Pancreas (tissue), 10 donors: ENCODE measurements around the gene HMGXB4. TPM values are rescaled to one million over a fixed set of nuclear protein-coding genes. Genes with fewer than 3 reads are reported as not detected.

Experiments
- ATAC-seq, 4 donors: fragments of 200-7000 bp; cut with Tn5 transposase; one replicate each; pipeline versions ENCODE4 v1.8.0 to v1.9.1; 2020; ENCODE audit warnings: mild to moderate bottlenecking in 4 of 4, moderate library complexity in 4 of 4
- DNase-seq, 6 donors: peaks; one replicate each; pipeline ENCODE4 v3.0.0-alpha.2; 2020
- FAIRE-seq: peaks from 2 replicates; lab custom pipeline; 2012; peaks lifted over from hg19 to GRCh38; lab: Jason Lieb, UNC
- H3K27ac ChIP-seq, 4 donors: fragments of 200-600 bp; sonication (generic); 1 replicate in 3 of 4; 2 replicates in 1 of 4; pipeline versions ENCODE4 v1.5.0 to v1.8.0; 2020
- H3K27me3 ChIP-seq, 4 donors: fragments of 200-600 bp; one replicate each; pipeline ENCODE4 v1.8.0; 2021
- H3K36me3 ChIP-seq, 3 donors: fragments of 200-600 bp; sonication (generic) in 1 of 3; one replicate each; pipeline versions ENCODE4 v1.5.0 to v1.8.0; 2020 to 2021
- H3K4me1 ChIP-seq, 3 donors: fragments of 200-600 bp; one replicate each; pipeline ENCODE4 v1.8.0; 2021
- H3K4me3 ChIP-seq, 4 donors: fragments of 200-600 bp; sonication (generic) in 2 of 4; one replicate each; pipeline versions ENCODE4 v1.5.0 to v1.8.0; 2020 to 2021
- H3K9me3 ChIP-seq, 4 donors: fragments of 200-600 bp; one replicate each; pipeline ENCODE4 v1.8.0; 2021
- WGBS, 2 donors: extraction: QIAGEN DNeasy Blood & Tissue Kit; methylation state at CpG; one replicate each; pipeline ENCODE4 v1.1.7; 2013; 5-methylcytosine and 5-hydroxymethylcytosine counted together
- intact Hi-C, 3 donors: fragments of 100-400 bp; cut with DNase I; formaldehyde crosslinking; loops; one replicate each; pipeline versions ENCODE4 v1.11.1 to v1.14.2; 2022
- polyA plus RNA-seq, 2 donors: library from polyadenylated mRNA; stranded (reverse); fragments of 200-250 nt; gene quantifications; one replicate each; pipeline ENCODE4 v1.2.3, GENCODE V29; 2013
- total RNA-seq, 6 donors: library from RNA; stranded (reverse); fragmentation: NEBNext Ultra II Directional in 4 of 6; extraction: Animal tissue kit (Norgen Biotek cat#: 25700) in 4 of 6; gene quantifications; one replicate each; pipeline versions ENCODE4 v1.2.1 to v1.2.4, GENCODE V29; 2021 to 2023
- TF ChIP-seq, protein P1 (sequence below), 4 donors: fragments of 200-600 bp; sonication (generic) in 3 of 4; IDR thresholded peaks; one replicate each; pipeline versions ENCODE4 v1.5.0 to v1.8.0; 2021; ENCODE audit warnings: antibody characterized with exemption in 4 of 4
- donor health status: healthy with polysubstance abuse.
- donor health status: DM: no; HTN: no; CAD: no; lungs with moderate emphysema.
- donor health status: DM: no; HTN: no; CAD: no.
- donor health status: control.
- donor health status: control.
- donor health status: Bipolar disorder and iron deficiency.
- donor health status: DM: yes; HTN: yes; CAD: no.
- donor health status: DM: no; HTN: no; CAD: no.
- donor health status: DM: no; HTN: no; CAD: no.
- donor health status: DM: yes; HTN: yes; CAD: no.

Gene HMGXB4
- total and polyA plus RNA-seq, 8 donors: 4.8 to 10.1 (median 6.0) TPM

DNA sequence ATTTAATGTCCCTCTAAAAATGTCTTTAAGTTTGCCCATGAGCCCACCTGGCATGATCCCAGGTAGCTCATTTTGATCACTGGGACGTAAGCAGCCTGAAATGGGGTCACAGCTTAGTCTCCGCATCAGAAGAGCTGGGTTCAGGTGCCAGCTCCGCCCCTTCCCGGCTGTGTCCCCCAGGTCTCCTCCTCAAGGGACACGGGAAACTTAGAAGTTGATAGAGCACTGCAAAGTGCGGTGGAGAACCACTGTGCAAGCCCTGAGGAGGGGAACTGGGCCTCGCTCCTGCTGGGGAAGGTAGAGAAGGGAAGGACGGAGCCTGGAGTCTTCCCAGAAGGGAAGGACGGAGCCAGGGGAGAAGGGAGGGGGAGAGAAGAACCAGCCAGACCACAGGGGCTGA lies 50.1 kb downstream of the HMGXB4 start:
- FAIRE-seq (no peak), ATAC-seq (no peak), DNase-seq (no peak)
- no peak overlapping the region for H3K27ac ChIP-seq
- WGBS, 2 donors: 86 to 87% methylated on average over 9 of the region's 9 CpGs
- intact Hi-C loops: no loop called here
- H3K27me3 ChIP-seq: no peaks in the 10 kb centered on the region
- H3K36me3 ChIP-seq: no peaks in the 10 kb centered on the region
- peaks cover 1 to 7% (median 3%) of the 10 kb centered on the region in 3 donors for H3K4me1 ChIP-seq
- no peaks in the 10 kb centered on the region for H3K9me3 ChIP-seq
- no peak overlapping the region for H3K4me3 ChIP-seq
- TF ChIP-seq, protein P1, sequence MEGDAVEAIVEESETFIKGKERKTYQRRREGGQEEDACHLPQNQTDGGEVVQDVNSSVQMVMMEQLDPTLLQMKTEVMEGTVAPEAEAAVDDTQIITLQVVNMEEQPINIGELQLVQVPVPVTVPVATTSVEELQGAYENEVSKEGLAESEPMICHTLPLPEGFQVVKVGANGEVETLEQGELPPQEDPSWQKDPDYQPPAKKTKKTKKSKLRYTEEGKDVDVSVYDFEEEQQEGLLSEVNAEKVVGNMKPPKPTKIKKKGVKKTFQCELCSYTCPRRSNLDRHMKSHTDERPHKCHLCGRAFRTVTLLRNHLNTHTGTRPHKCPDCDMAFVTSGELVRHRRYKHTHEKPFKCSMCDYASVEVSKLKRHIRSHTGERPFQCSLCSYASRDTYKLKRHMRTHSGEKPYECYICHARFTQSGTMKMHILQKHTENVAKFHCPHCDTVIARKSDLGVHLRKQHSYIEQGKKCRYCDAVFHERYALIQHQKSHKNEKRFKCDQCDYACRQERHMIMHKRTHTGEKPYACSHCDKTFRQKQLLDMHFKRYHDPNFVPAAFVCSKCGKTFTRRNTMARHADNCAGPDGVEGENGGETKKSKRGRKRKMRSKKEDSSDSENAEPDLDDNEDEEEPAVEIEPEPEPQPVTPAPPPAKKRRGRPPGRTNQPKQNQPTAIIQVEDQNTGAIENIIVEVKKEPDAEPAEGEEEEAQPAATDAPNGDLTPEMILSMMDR (IDR thresholded peaks at IDR 0.05): no peak

DNA sequence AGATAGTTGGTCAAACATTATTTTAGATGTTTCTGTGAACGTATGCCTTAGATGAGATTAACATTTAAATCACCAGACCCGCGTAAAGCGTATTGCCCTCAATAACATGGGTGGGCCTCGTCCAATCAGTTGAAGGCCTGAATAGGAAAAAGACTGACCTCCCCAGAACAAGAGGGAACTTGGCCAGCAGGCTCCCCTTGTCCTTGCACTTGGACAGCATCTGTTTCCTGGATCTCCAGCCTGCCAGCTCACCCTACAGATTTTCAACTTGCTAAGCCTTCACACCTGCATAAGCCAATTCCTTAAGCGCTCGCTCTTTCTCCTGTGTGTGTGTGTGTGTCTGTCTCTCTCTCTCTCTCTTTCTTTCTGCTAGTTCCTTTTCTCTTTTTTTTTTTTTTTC lies 50.6 kb downstream of the HMGXB4 start:
- Histone ChIP-seq H3K27me3 (no peaks in the 10 kb centered on the region), H3K9me3 (no peaks in the 10 kb centered on the region), H3K4me1 (peaks cover 5 to 12% (median 7%) of the 10 kb centered on the region in 3 donors), H3K36me3 (no peaks in the 10 kb centered on the region), H3K27ac (no peak overlapping the region), H3K4me3 (no peak overlapping the region)
- 86 to 87% methylated on average over 7 of the region's 7 CpGs for WGBS, 2 donors
- TF ChIP-seq, protein P1 (IDR thresholded peaks at IDR 0.05): no peak
- DNase-seq (no peak), ATAC-seq (no peak), FAIRE-seq (no peak)
- intact Hi-C loops: no loop called here

DNA sequence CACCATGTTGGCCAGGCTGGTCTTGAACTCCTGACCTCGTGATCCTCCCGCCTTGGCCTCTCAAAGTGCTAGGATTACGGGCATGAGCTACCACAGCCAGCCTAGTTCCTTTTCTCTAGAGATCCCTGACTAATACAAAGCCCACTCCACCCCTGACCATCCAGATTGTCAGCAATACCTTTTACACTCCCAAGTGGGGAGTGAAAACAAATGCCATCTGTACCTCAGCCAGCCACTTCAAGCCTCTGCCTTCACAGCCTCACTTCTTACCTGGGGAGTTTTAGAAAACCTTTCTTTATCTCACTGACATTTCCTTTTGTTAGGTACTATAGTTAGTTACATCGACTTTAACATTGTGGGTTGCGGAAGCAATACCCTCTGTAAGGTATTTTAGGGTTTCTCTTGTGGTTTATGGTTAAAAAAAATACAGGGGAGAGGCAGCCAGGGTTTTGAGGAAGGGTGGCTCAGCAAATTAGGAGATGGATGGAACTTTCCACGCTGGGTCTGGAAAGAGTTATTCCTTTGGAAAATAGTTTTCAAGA lies 51.3 kb downstream of the HMGXB4 start:
- Histone ChIP-seq H3K9me3 (no peaks in the 10 kb centered on the region), H3K36me3 (no peaks in the 10 kb centered on the region), H3K27ac (no peak overlapping the region), H3K4me1 (peaks cover 5 to 19% (median 7%) of the 10 kb centered on the region in 3 donors), H3K4me3 (no peak overlapping the region), H3K27me3 (no peaks in the 10 kb centered on the region)
- no peak for ATAC-seq
- 89 to 90% methylated on average over 6 of the region's 6 CpGs for WGBS, 2 donors
- no peak for FAIRE-seq
- DNase-seq: no peak
- intact Hi-C loops: no loop called here
- TF ChIP-seq, protein P1 (IDR thresholded peaks at IDR 0.05): no peak

DNA sequence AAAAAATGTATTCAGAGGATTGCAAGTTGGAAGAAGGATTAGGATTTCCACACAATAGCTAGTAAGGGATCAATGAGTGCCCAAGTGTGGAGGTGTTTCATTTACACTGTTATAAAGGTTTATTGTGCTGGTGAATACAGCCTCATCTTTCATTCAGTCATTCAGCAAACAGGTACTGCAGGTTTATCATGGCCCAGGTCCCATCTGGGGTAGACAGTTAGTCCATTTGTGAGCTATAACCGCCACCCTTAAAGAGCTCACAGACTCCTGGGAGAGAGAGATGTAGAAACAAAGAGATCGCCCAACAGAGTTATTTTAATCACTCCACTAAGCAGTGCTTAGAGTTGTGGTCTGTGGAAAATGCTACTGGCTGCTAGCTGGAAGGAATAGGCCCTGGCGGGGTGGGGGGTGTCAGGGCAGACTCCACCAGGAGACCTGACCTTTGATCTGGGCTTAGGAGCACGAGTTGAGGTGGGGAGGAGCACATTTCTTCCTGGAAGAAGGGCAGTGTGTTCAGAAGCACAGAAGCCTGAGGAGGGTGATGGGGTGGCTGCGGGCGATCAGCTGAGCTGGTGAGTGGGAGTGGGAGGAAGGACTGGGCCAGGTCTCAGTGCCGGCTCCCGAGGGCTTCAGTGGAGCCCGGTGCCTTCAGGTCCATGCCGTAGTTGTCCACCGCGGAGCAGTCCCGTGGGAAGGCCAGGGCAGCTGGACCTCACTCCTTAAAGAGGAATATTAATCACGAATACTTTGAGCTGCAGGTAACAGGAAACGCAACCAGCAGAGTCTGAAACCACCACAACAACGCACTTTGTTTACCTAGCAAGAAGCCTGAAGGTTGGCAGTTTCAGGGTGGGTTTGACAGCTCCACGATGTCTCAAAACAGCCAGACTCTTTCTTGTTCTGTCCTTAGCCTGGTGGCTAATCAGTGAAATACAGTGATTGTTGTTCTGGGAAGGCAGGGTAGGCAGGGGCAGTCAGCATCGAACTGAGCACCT lies 53.6 kb downstream of the HMGXB4 start:
- peaks cover 5 to 21% (median 7%) of the 10 kb centered on the region in 3 donors for H3K4me1 ChIP-seq
- intact Hi-C loops: no loop called here
- peak in 2 of 6 donors; percentile 25 to 48 for DNase-seq
- H3K36me3 ChIP-seq: no peaks in the 10 kb centered on the region
- ATAC-seq: peak in 3 of 4 donors; percentile 4 to 20 (median 9)
- FAIRE-seq: no peak
- H3K27ac ChIP-seq: peak overlapping the region; percentile 8 to 74 (median 22)
- H3K9me3 ChIP-seq: no peaks in the 10 kb centered on the region
- 53 to 57% methylated on average over 18 of the region's 18 CpGs for WGBS, 2 donors
- TF ChIP-seq, protein P1 (IDR thresholded peaks at IDR 0.05): no peak
- H3K27me3 ChIP-seq: no peaks in the 10 kb centered on the region
- H3K4me3 ChIP-seq: no peak overlapping the region
